Liver (tissue), 9 donors: ENCODE results near the gene LECT2. TPM values are rescaled to one million over a fixed set of nuclear protein-coding genes. Genes with fewer than 3 reads are reported as not detected.

Experiments
- DNase-seq: peaks from one replicate; pipeline ENCODE4 v3.0.0-alpha.2; 2017; ENCODE audit warnings: low spot score
- H3K27ac ChIP-seq, 2 donors: one replicate each; pipeline ENCODE4 v1.7.0; 2013; ENCODE audit warnings: inconsistent platforms in 2 of 2, low read length in 2 of 2, control low read depth in 1 of 2, low read depth in 1 of 2, mild to moderate bottlenecking in 1 of 2
- H3K27me3 ChIP-seq, 4 donors: one replicate each; pipeline versions ENCODE4 v1.6.1 to v1.7.0; 2013; ENCODE audit warnings: low read length in 3 of 4, inconsistent platforms in 1 of 4, mild to moderate bottlenecking in 1 of 4, moderate library complexity in 1 of 4; ENCODE audit not compliant: control insufficient read depth in 4 of 4, insufficient read depth in 4 of 4
- H3K36me3 ChIP-seq, 4 donors: one replicate each; pipeline versions ENCODE4 v1.6.1 to v1.7.0; 2013; ENCODE audit warnings: low read length in 3 of 4, mild to moderate bottlenecking in 3 of 4, low read depth in 1 of 4, moderate library complexity in 1 of 4; ENCODE audit not compliant: control insufficient read depth in 4 of 4, insufficient read depth in 3 of 4
- H3K4me1 ChIP-seq, 4 donors: one replicate each; pipeline versions ENCODE4 v1.6.1 to v1.7.0; 2013; ENCODE audit warnings: low read length in 3 of 4, mild to moderate bottlenecking in 3 of 4, moderate library complexity in 1 of 4; ENCODE audit not compliant: control insufficient read depth in 4 of 4, insufficient read depth in 4 of 4
- H3K4me3 ChIP-seq, 3 donors: one replicate each; pipeline versions ENCODE4 v1.6.1 to v1.7.0; 2013; ENCODE audit warnings: low read length in 3 of 3, control low read depth in 1 of 3, low read depth in 1 of 3, mild to moderate bottlenecking in 1 of 3
- H3K9ac ChIP-seq, 2 donors: one replicate each; pipeline ENCODE4 v1.7.0; 2013; ENCODE audit warnings: low read length in 2 of 2, mild to moderate bottlenecking in 2 of 2, moderate library complexity in 2 of 2, control low read depth in 1 of 2, low read depth in 1 of 2
- H3K9me3 ChIP-seq, 4 donors: one replicate each; pipeline versions ENCODE4 v1.6.1 to v1.7.0; 2013; ENCODE audit warnings: low read length in 3 of 4; ENCODE audit not compliant: control insufficient read depth in 4 of 4
- ATF3 ChIP-seq: IDR thresholded peaks from 2 replicates; pipeline ENCODE4 v1.6.1; 2016; ENCODE audit warnings: antibody characterized with exemption
- CTCF ChIP-seq: fragments of 150-350 bp; IDR thresholded peaks from 2 replicates; pipeline ENCODE4 v1.5.1; 2017; ENCODE audit warnings: improper control_type of control experiment, low read depth, low read length; ENCODE audit not compliant: missing input control
- EGR1 ChIP-seq, 2 donors: IDR thresholded peaks; 2 replicates each; pipeline ENCODE4 v1.6.1; 2016 to 2018; ENCODE audit warnings: antibody characterized with exemption in 2 of 2, low read depth in 2 of 2
- FOXA1 ChIP-seq: IDR thresholded peaks from 2 replicates; pipeline ENCODE4 v1.6.1; 2016; ENCODE audit warnings: antibody characterized with exemption
- FOXA2 ChIP-seq: IDR thresholded peaks from 2 replicates; pipeline ENCODE4 v1.6.1; 2016; ENCODE audit warnings: antibody characterized with exemption
- GABPA ChIP-seq, 2 donors: IDR thresholded peaks in 1 of 2; conservative IDR thresholded peaks in 1 of 2; 2 replicates each; pipeline ENCODE4 v1.6.1; 2016; ENCODE audit warnings: antibody characterized with exemption in 2 of 2, mild to moderate bottlenecking in 1 of 2, moderate library complexity in 1 of 2
- HNF4A ChIP-seq, 2 donors: conservative IDR thresholded peaks; 2 replicates each; pipeline ENCODE4 v1.6.1; 2016; ENCODE audit warnings: antibody characterized with exemption in 2 of 2, mild to moderate bottlenecking in 2 of 2
- JUND ChIP-seq, 2 donors: IDR thresholded peaks; 2 replicates each; pipeline ENCODE4 v1.6.1; 2016; ENCODE audit warnings: antibody characterized with exemption in 2 of 2
- MAX ChIP-seq: IDR thresholded peaks from 2 replicates; pipeline ENCODE4 v1.6.1; 2016; ENCODE audit warnings: antibody characterized with exemption
- NR2F2 ChIP-seq: IDR thresholded peaks from 2 replicates; pipeline ENCODE4 v1.6.1; 2016; ENCODE audit warnings: antibody characterized with exemption
- RAD21 ChIP-seq, 2 donors: IDR thresholded peaks; 2 replicates each; pipeline ENCODE4 v1.6.1; 2016; ENCODE audit warnings: antibody characterized with exemption in 2 of 2, mild to moderate bottlenecking in 2 of 2
- REST ChIP-seq: IDR thresholded peaks from 2 replicates; pipeline ENCODE4 v1.6.1; 2016; ENCODE audit warnings: antibody characterized with exemption, mild to moderate bottlenecking
- RXRA ChIP-seq, 2 donors: IDR thresholded peaks; 2 replicates each; pipeline ENCODE4 v1.6.1; 2017 to 2018; ENCODE audit warnings: antibody characterized with exemption in 2 of 2, mild to moderate bottlenecking in 1 of 2
- SP1 ChIP-seq: IDR thresholded peaks from 2 replicates; pipeline ENCODE4 v1.6.1; 2018; ENCODE audit warnings: antibody characterized with exemption, mild to moderate bottlenecking
- TAF1 ChIP-seq: conservative IDR thresholded peaks from 2 replicates; pipeline ENCODE4 v1.6.1; 2016; ENCODE audit warnings: antibody characterized with exemption, mild to moderate bottlenecking
- YY1 ChIP-seq: IDR thresholded peaks from 2 replicates; pipeline ENCODE4 v1.6.1; 2016; ENCODE audit warnings: antibody characterized with exemption, mild to moderate bottlenecking
- ZBTB33 ChIP-seq: IDR thresholded peaks from 2 replicates; pipeline ENCODE4 v1.6.1; 2016; ENCODE audit warnings: antibody characterized with exemption
- WGBS: extraction: QIAGEN DNeasy Blood & Tissue Kit; methylation state at CpG from one replicate; pipeline ENCODE4 v1.1.7; 2013; 5-methylcytosine and 5-hydroxymethylcytosine counted together
- polyA plus RNA-seq, 2 donors: library from polyadenylated mRNA; stranded (reverse) in 1 of 2; unstranded in 1 of 2; fragments of 200-250 nt in 1 of 2; fragments of >200 nt in 1 of 2; fragmentation: Nextera tagmentation in 1 of 2; extraction: Ambion mirVana in 1 of 2; gene quantifications; one replicate each; pipeline versions ENCODE4 v1.2.1 to v1.2.3, GENCODE V29; 2013 to 2015
- total RNA-seq, 2 donors: library from RNA; depleted of rRNA; stranded (reverse); fragments of >200 nt; gene quantifications; one replicate each; pipeline ENCODE4 v1.2.3, GENCODE V29; 2014
- donor health status: healthy.
- donor health status: healthy.
- donor health status: healthy.
- donor health status: healthy.
- donor health status: healthy.

Gene LECT2
- total and polyA plus RNA-seq, 4 donors = 27.4 to 93.8 (median 81.1) TPM

- peak overlapping the region in 1 of 3 donors; percentile 18 for H3K4me3 ChIP-seq
- no peak for DNase-seq
- no peaks in the 10 kb centered on the region for H3K36me3 ChIP-seq
- peaks cover 11 to 54% (median 39%) of the 10 kb centered on the region in 4 donors for H3K4me1 ChIP-seq
- peak overlapping the region; percentile 89 to 98 for H3K27ac ChIP-seq
- peak overlapping the region in 1 of 2 donors; percentile 53 for H3K9ac ChIP-seq
- TF ChIP-seq SP1 (peak; percentile 83), HNF4A (conservative IDR thresholded peaks at IDR 0.05) (peak; percentile 84 to 85), ZBTB33 (peak; percentile 24), FOXA1 (peak; percentile 43), RAD21 (IDR thresholded peaks at IDR 0.05) (peak in 1 of 2 donors; percentile 31), JUND (IDR thresholded peaks at IDR 0.05) (peak in 1 of 2 donors; percentile 54), MAX (peak; percentile 44), GABPA (IDR thresholded peaks at IDR 0.05 in 1 of 2, conservative IDR thresholded peaks at IDR 0.05 in 1 of 2) (no peak), EGR1 (IDR thresholded peaks at IDR 0.05; ENCODE audit: low read depth in 2 of 2) (no peak), ATF3 (no peak), TAF1 (no peak), REST (peak; percentile 54), NR2F2 (peak; percentile 29), FOXA2 (peak; percentile 47), RXRA (IDR thresholded peaks at IDR 0.05) (peak; percentile 82 to 89)
- H3K9me3 ChIP-seq = no peaks in the 10 kb centered on the region
- no peaks in the 10 kb centered on the region for H3K27me3 ChIP-seq
Measured at GRCh38 chr5:135974021-135974600, 19.3 kb upstream of the LECT2 start.

- H3K27me3 ChIP-seq = no peaks in the 10 kb centered on the region
- TF ChIP-seq RXRA (IDR thresholded peaks at IDR 0.05) (peak; percentile 96 to 98), RAD21 (IDR thresholded peaks at IDR 0.05) (peak; percentile 61 to 70), REST (peak; percentile 86), YY1 (peak; percentile 85), TAF1 (peak; percentile 10), HNF4A (conservative IDR thresholded peaks at IDR 0.05) (peak; percentile 99), JUND (IDR thresholded peaks at IDR 0.05) (peak; percentile 94 to 98), NR2F2 (peak; percentile 65), SP1 (peak; percentile 98), EGR1 (IDR thresholded peaks at IDR 0.05; ENCODE audit: low read depth in 2 of 2) (peak in 1 of 2 donors; percentile 85), CTCF (no peak), MAX (peak; percentile 98), GABPA (IDR thresholded peaks at IDR 0.05 in 1 of 2, conservative IDR thresholded peaks at IDR 0.05 in 1 of 2) (peak in 1 of 2 donors; percentile 31)
Measured at GRCh38 chr5:135973323-135974020, 18.7 kb upstream of the LECT2 start.

More at GRCh38 chr5:135973323-135974020, 18.7 kb upstream of the LECT2 start:
- Histone ChIP-seq H3K36me3 (no peaks in the 10 kb centered on the region), H3K9ac (peak overlapping the region in 1 of 2 donors; percentile 53), H3K9me3 (no peaks in the 10 kb centered on the region), H3K27ac (peak overlapping the region; percentile 89 to 98), H3K4me1 (peaks cover 11 to 54% (median 39%) of the 10 kb centered on the region in 4 donors), H3K4me3 (peak overlapping the region in 1 of 3 donors; percentile 18)
- WGBS = 49% methylated on average over 2 of the region's 2 CpGs
- DNase-seq = peak; percentile 50
